IgD-negative memory B cell (primary cell): Measurements from ENCODE around the gene CD83. TPM values are rescaled to one million over a fixed set of nuclear protein-coding genes. Genes with fewer than 3 reads are reported as not detected.

Experiments used
- H3K27ac Mint-ChIP-seq, 3 donors: one replicate each; pipeline ENCODE4 v1.8.0; 2020 to 2022; ENCODE audit warnings: mild to moderate bottlenecking in 3 of 3, mixed read lengths in 3 of 3, moderate library complexity in 1 of 3
- H3K27me3 Mint-ChIP-seq: one replicate; pipeline ENCODE4 v1.8.0; 2021; ENCODE audit warnings: mixed read lengths
- H3K36me3 Mint-ChIP-seq: one replicate; pipeline ENCODE4 v1.8.0; 2020; ENCODE audit warnings: mild to moderate bottlenecking, mixed read lengths
- H3K4me1 Mint-ChIP-seq, 3 donors: one replicate each; pipeline ENCODE4 v1.8.0; 2020 to 2022; ENCODE audit warnings: mixed read lengths in 3 of 3, mild to moderate bottlenecking in 1 of 3
- H3K4me3 Mint-ChIP-seq, 4 donors: one replicate each; pipeline ENCODE4 v1.8.0; 2020 to 2022; ENCODE audit warnings: mild to moderate bottlenecking in 4 of 4, mixed read lengths in 4 of 4, moderate library complexity in 3 of 4
- H3K9me3 Mint-ChIP-seq, 3 donors: one replicate each; pipeline ENCODE4 v1.8.0; 2020 to 2021; ENCODE audit warnings: mixed read lengths in 3 of 3, mild to moderate bottlenecking in 1 of 3
- polyA plus RNA-seq: library from polyadenylated mRNA; unstranded; fragments of 300-500 nt; fragmentation: Illumina TruSeq; gene quantifications from one replicate; pipeline ENCODE4 v1.2.3, GENCODE V29; 2021

Gene CD83
- polyA plus RNA-seq, 1 donor from 2014 or later = 43.8 TPM

DNA sequence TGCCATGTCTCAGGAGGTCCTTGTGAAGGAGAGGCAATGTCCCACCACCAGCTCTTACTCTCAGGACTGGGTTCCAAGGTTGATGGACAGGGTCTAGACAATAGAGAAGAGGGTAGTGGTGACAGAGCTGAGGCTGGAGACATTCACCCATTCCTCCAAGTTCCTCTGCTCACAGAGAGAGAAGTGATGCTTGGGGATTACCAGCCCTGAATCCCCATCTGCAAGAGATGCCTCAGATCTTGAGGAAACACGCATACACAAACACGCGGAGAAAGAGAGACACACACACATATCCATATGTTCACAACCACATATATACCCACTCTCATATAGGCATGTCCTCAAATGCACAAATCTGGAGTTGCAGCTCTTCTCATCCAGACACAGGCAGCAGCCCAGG lies 15.2 kb upstream of the CD83 start:
- Mint-ChIP-seq H3K9me3 (peaks cover 0 to 4% (median 0%) of the 10 kb centered on the region in 3 donors), H3K4me3 (no peak overlapping the region), H3K36me3 (no peaks in the 10 kb centered on the region), H3K4me1 (peaks cover 20 to 30% (median 22%) of the 10 kb centered on the region in 3 donors), H3K27me3 (no peaks in the 10 kb centered on the region), H3K27ac (no peak overlapping the region)

- peaks cover 5% of the 10 kb centered on the region for H3K27me3 Mint-ChIP-seq
- H3K9me3 Mint-ChIP-seq = peaks cover 0 to 4% (median 0%) of the 10 kb centered on the region in 3 donors
- H3K4me3 Mint-ChIP-seq = no peak overlapping the region
- peaks cover 41 to 49% (median 41%) of the 10 kb centered on the region in 3 donors for H3K4me1 Mint-ChIP-seq
- H3K36me3 Mint-ChIP-seq = no peaks in the 10 kb centered on the region
- no peak overlapping the region for H3K27ac Mint-ChIP-seq
These were observed 12.0 kb upstream of the CD83 start for GRCh38 chr6:14105547-14105946.

DNA sequence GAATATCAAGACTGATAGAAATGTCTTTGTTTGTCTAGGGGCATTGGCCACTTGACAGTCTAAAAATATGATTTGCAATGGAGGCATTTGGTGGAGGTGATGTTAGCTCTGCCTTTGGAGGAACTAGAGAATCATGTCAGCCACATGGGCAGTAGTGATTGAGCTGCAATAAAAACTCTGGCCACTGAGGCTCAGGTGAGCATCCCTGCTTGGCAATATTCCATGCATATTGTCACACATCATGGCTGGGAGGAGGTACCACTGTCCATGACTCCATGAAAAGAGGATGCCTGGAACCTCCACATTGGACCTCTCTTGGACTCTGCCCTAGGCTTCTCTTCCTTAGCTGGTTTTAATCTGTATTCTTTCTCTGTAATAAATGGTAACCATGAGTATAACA lies 10.6 kb upstream of the CD83 start:
- Mint-ChIP-seq H3K4me3 (peak overlapping the region in 2 of 4 donors; percentile 33 to 40), H3K4me1 (peaks cover 39 to 49% (median 43%) of the 10 kb centered on the region in 3 donors), H3K27ac (peak overlapping the region; percentile 26 to 98 (median 94))

GRCh38 chr6:14107711-14108494 lies 9.7 kb upstream of the CD83 start:
- Mint-ChIP-seq H3K27ac (peak overlapping the region; percentile 95 to 100 (median 98)), H3K36me3 (no peaks in the 10 kb centered on the region), H3K4me3 (peak overlapping the region; percentile 2 to 95 (median 82)), H3K27me3 (peaks cover 5% of the 10 kb centered on the region), H3K4me1 (peaks cover 39 to 49% (median 40%) of the 10 kb centered on the region in 3 donors), H3K9me3 (peaks cover 0 to 4% (median 0%) of the 10 kb centered on the region in 3 donors)

More for the DNA sequence above, 10.6 kb upstream of the CD83 start:
- H3K9me3 Mint-ChIP-seq = peaks cover 0 to 4% (median 0%) of the 10 kb centered on the region in 3 donors
- H3K27me3 Mint-ChIP-seq = peaks cover 5% of the 10 kb centered on the region
- no peaks in the 10 kb centered on the region for H3K36me3 Mint-ChIP-seq

DNA sequence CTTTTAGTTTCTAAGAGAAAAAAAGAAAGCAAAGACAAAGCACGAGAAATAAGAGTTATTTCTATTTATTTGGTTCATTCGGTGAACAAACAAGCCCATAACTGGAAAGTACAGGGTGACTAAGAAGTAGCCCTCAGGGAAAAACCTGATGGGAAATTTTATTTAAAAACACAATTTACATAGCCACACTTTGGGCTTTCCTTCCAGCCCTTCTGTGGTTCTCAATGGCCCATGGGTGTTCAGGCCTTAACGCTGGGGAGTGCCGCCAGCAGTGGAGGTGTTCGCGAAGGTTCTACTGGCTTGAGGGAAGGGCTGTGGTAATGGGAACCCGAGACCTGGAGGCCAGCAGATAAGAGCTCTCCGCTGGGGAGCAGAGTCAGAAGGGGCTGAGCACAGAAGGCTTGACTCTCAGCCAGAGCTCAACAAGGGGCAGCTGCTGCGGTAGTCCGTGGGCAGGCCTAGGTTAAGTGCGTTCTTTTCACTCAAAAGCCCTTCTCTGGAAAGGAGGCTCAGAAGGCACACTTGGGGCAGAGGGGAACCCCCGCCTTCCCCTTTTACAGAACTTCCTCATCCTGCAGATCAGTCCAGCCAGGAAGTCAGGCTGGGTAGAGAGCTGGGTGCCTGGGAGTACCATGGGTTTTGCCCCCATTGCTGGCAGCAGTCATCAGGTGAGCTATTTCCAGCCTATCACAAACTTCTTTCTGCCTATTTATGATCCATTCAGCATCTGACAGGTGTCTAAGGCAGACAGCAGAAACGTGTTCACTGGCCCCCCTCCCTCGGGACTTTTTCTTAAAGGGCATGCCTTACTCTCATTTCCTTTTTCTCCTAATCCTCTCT lies 8.8 kb upstream of the CD83 start:
- peak overlapping the region; percentile 95 to 100 (median 98) for H3K27ac Mint-ChIP-seq
- H3K4me1 Mint-ChIP-seq = peaks cover 38 to 49% (median 39%) of the 10 kb centered on the region in 3 donors
- no peaks in the 10 kb centered on the region for H3K36me3 Mint-ChIP-seq
- peaks cover 0 to 4% (median 0%) of the 10 kb centered on the region in 3 donors for H3K9me3 Mint-ChIP-seq
- peak overlapping the region; percentile 70 to 95 (median 82) for H3K4me3 Mint-ChIP-seq
- H3K27me3 Mint-ChIP-seq = peaks cover 5% of the 10 kb centered on the region

DNA sequence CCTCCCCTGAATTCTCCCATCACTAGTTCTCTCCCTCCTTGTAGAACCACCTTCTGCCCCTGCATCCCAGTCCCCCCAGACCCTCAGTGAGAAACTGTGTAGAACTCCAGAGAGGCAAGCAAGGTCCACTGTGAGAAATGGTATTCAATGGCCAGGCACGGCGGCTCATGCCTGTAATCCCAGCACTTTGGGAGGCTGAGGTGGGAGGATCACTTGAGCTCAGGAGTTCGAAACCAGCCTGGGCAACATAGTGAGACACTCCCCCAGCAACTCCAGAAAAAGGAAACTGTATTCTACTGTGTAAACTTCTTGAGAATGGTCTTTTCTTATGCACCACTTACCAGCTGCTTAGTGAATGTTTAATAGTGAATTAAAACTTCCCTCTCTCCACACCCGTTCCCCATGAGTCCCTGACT lies 8.2 kb upstream of the CD83 start:
- Mint-ChIP-seq H3K4me1 (peaks cover 38 to 49% (median 39%) of the 10 kb centered on the region in 3 donors), H3K9me3 (peaks cover 0 to 4% (median 0%) of the 10 kb centered on the region in 3 donors), H3K27me3 (peaks cover 5% of the 10 kb centered on the region), H3K27ac (peak overlapping the region; percentile 95 to 100 (median 98)), H3K36me3 (peaks cover 2% of the 10 kb centered on the region), H3K4me3 (peak overlapping the region; percentile 70 to 95 (median 82))

GRCh38 chr6:14110001-14110818 lies 7.4 kb upstream of the CD83 start:
- Mint-ChIP-seq H3K27ac (peak overlapping the region; percentile 95 to 100 (median 98)), H3K4me1 (peaks cover 38 to 45% (median 41%) of the 10 kb centered on the region in 3 donors), H3K9me3 (peaks cover 0 to 4% (median 0%) of the 10 kb centered on the region in 3 donors), H3K27me3 (peaks cover 5% of the 10 kb centered on the region), H3K4me3 (peak overlapping the region; percentile 16 to 95 (median 82)), H3K36me3 (peaks cover 2% of the 10 kb centered on the region)

DNA sequence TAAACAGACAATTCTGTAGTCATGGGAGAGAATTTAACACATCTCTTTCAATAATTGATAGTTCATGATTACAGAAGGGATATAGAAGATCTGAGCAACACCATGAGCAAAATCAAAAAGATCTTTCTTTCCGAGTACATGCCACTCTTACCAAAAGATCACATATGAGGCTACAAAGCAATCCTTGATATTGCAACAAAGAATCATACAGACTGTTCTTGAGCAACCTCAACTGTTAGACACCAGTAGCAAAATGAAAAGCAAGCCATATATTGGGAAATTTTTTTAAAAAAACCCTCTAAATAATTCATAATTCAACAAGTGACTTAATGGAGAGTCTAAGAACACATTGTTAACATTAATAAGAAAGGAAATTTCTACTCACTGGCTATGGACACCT lies 3.6 kb upstream of the CD83 start:
- Mint-ChIP-seq H3K4me3 (no peak overlapping the region), H3K27me3 (peaks cover 2% of the 10 kb centered on the region), H3K27ac (peak overlapping the region in 1 of 3 donors; percentile 52), H3K9me3 (no peaks in the 10 kb centered on the region), H3K4me1 (peaks cover 22 to 39% (median 28%) of the 10 kb centered on the region in 3 donors), H3K36me3 (peaks cover 10% of the 10 kb centered on the region)

GRCh38 chr6:14118091-14118439 lies 493 bp downstream of the CD83 start:
- peaks cover 12% of the 10 kb centered on the region for H3K36me3 Mint-ChIP-seq

GRCh38 chr6:14118446-14118845 lies 874 bp downstream of the CD83 start:
- H3K36me3 Mint-ChIP-seq = peaks cover 12% of the 10 kb centered on the region
- H3K4me1 Mint-ChIP-seq = peaks cover 28 to 44% (median 43%) of the 10 kb centered on the region in 3 donors
- no peaks in the 10 kb centered on the region for H3K27me3 Mint-ChIP-seq

More at GRCh38 chr6:14118091-14118439, 493 bp downstream of the CD83 start:
- Mint-ChIP-seq H3K9me3 (no peaks in the 10 kb centered on the region), H3K4me1 (peaks cover 26 to 41% (median 41%) of the 10 kb centered on the region in 3 donors), H3K4me3 (peak overlapping the region; percentile 94 to 100 (median 98)), H3K27ac (peak overlapping the region; percentile 87 to 100 (median 98)), H3K27me3 (no peaks in the 10 kb centered on the region)

GRCh38 chr6:14119784-14120183 lies 2.2 kb downstream of the CD83 start:
- H3K36me3 Mint-ChIP-seq = peaks cover 11% of the 10 kb centered on the region
- H3K9me3 Mint-ChIP-seq = no peaks in the 10 kb centered on the region
- H3K27ac Mint-ChIP-seq = peak overlapping the region; percentile 87 to 100 (median 93)
- H3K4me3 Mint-ChIP-seq = peak overlapping the region; percentile 64 to 100 (median 98)
- H3K27me3 Mint-ChIP-seq = no peaks in the 10 kb centered on the region
- H3K4me1 Mint-ChIP-seq = peaks cover 37 to 51% (median 51%) of the 10 kb centered on the region in 3 donors

More at GRCh38 chr6:14118446-14118845, 874 bp downstream of the CD83 start:
- Mint-ChIP-seq H3K9me3 (no peaks in the 10 kb centered on the region), H3K27ac (peak overlapping the region; percentile 87 to 100 (median 98)), H3K4me3 (peak overlapping the region; percentile 94 to 100 (median 98))

- peak overlapping the region; percentile 87 to 100 (median 93) for H3K27ac Mint-ChIP-seq
- H3K27me3 Mint-ChIP-seq = no peaks in the 10 kb centered on the region
- H3K4me1 Mint-ChIP-seq = peaks cover 38 to 57% (median 56%) of the 10 kb centered on the region in 3 donors
- peak overlapping the region; percentile 64 to 100 (median 98) for H3K4me3 Mint-ChIP-seq
- H3K9me3 Mint-ChIP-seq = no peaks in the 10 kb centered on the region
- H3K36me3 Mint-ChIP-seq = peaks cover 11% of the 10 kb centered on the region
These were observed 3.0 kb downstream of the CD83 start for GRCh38 chr6:14120546-14120945.

DNA sequence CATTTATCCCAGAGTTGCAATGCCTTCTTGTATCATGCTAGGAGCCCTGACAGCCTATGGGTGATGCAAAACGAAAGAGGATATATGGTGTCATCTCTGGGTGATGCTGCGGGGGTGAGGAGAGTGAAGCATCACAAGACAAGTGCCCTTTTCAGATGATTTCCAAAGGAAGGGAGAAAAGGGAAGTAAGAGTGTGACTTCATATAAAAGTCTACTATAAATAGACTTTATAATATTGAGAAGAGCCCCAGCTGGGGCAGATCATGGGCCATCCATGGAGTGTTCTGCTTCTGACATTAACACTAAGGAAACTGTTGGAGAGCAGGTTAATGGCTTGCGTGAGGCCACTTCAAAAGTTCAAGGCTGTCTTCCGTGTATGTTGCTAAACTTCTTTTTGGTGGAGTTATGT lies 4.4 kb downstream of the CD83 start:
- peak overlapping the region; percentile 87 to 100 (median 93) for H3K27ac Mint-ChIP-seq
- H3K4me1 Mint-ChIP-seq = peaks cover 47 to 61% (median 58%) of the 10 kb centered on the region in 3 donors
- peak overlapping the region; percentile 53 to 93 (median 82) for H3K4me3 Mint-ChIP-seq
- no peaks in the 10 kb centered on the region for H3K27me3 Mint-ChIP-seq
- H3K9me3 Mint-ChIP-seq = no peaks in the 10 kb centered on the region
- H3K36me3 Mint-ChIP-seq = peaks cover 17% of the 10 kb centered on the region
